HEK293T (cell line): ENCODE measurements around the gene SEC14L1.

Source experiments
- ARNT ChIP-seq: fragments of 450-650 bp; IDR thresholded peaks from 2 replicates; pipeline ENCODE4 v1.6.1; 2017; ENCODE audit warnings: mild to moderate bottlenecking
- ELF4 ChIP-seq: fragments of 450-650 bp; IDR thresholded peaks from 2 replicates; pipeline ENCODE4 v1.6.1; 2017; ENCODE audit warnings: antibody characterized with exemption
- NFRKB ChIP-seq: fragments of 450-650 bp; IDR thresholded peaks from 2 replicates; pipeline ENCODE4 v1.6.1; 2016; ENCODE audit warnings: mild to moderate bottlenecking, moderate library complexity
- PKNOX1 ChIP-seq: fragments of 450-650 bp; IDR thresholded peaks from 2 replicates; pipeline ENCODE4 v1.6.1; 2016
- SUZ12 ChIP-seq: fragments of 450-650 bp; IDR thresholded peaks from 2 replicates; pipeline ENCODE4 v1.6.1; 2016; ENCODE audit warnings: mild to moderate bottlenecking
- TARDBP ChIP-seq: fragments of 450-650 bp; IDR thresholded peaks from 2 replicates; pipeline ENCODE4 v1.6.1; 2016

- TF ChIP-seq ELF4, result no peak
- TF ChIP-seq PKNOX1, result no peak
- no peak for TF ChIP-seq NFRKB
- TF ChIP-seq ARNT, result no peak
- no peak for TF ChIP-seq SUZ12
- no peak for TF ChIP-seq TARDBP
These were observed 32.3 kb downstream of the SEC14L1 start for GRCh38 chr17:77173104-77173503.
